HT1080 (cell line): Measurements from ENCODE around the gene KIRREL3. TPM values are rescaled to one million over a fixed set of nuclear protein-coding genes. Genes with fewer than 3 reads are reported as not detected.

Source experiments
- DNase-seq: peaks from one replicate; pipeline ENCODE4 v3.0.0-alpha.2; 2015; ENCODE audit warnings: low read depth
- total RNA-seq: library from RNA; depleted of rRNA; stranded (reverse); fragments of >200 nt; shearing (Covaris generic); gene quantifications from 2 replicates; pipeline ENCODE4 v1.2.3, GENCODE V29; 2014

KIRREL3 gene
- total RNA-seq, 1 experiment from 2014 or later = 1.7 TPM

DNA sequence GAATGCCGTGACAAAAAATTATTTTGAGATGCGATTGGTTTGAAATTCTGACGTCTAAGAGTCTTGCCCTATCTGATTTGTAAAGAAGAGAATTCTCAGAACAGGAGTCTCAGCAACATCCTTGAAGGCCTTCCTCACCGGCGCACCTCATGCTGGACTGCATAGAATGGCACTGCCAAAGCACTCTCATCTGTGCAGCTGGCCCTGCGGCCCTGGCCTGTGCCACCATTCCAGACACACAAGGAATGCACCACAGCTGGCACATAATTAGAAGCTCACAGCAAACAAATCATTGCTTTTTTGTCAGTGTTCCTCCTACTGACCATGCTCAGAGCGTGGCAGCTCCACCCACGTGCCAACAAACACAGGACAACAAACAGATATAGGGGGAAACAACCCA is 166.0 kb downstream of the KIRREL3 start:
- DNase-seq = no peak

DNA sequence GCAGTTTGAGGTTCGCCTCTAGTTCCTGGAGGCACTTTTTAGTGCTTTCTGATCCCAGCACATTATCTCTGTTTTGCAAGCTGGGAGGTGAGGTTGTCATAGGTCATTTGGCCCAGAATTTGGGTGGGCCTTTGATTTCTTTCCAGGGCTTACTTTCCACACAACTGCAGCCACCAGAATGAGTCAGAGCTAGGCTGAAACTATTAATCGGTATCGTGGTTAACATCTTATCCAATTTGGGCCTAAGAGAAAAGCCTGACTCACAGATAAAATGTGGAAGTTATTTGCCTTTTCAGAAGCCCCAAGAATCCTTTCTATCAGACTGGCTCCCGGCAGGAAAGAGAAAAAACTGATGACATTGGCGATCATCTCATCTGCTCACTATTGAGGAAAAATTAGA is 166.4 kb downstream of the KIRREL3 start:
- peak; percentile 88 for DNase-seq

GRCh38 chr11:126833065-126833464 is 167.5 kb downstream of the KIRREL3 start:
- no peak for DNase-seq

- no peak for DNase-seq
Observed at GRCh38 chr11:126832387-126832786, 168.2 kb downstream of the KIRREL3 start.

DNA sequence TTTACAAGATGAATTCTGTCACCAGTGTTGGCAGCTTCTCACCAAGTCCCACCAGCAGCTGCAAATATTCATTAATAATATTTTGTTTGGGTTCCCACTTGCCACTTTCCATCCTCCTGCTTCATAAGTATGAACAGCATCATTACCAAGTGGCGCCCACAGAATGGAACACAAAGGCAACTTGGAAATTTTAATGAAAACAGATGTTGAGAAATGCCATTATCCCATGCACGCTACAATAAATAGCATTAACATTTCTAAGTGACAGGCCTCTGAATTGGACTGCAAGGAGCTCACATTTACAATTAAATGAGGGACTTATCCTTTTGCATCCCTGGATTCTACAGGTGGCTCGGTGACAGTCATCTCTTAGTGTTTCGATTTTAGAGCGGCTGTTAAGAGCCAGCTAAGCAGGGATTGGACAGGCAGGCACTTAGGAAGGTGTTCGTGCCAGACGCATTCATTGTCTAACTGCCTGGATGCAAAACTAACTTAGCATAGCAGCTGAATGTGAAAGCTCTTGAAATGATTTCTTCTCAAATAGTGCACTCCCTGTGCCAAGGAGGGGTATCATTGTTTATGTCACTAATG is 170.3 kb downstream of the KIRREL3 start:
- DNase-seq = no peak

GRCh38 chr11:126829716-126830115 is 170.9 kb downstream of the KIRREL3 start:
- no peak for DNase-seq

GRCh38 chr11:126824035-126824607 is 176.4 kb downstream of the KIRREL3 start:
- DNase-seq = no peak

DNA sequence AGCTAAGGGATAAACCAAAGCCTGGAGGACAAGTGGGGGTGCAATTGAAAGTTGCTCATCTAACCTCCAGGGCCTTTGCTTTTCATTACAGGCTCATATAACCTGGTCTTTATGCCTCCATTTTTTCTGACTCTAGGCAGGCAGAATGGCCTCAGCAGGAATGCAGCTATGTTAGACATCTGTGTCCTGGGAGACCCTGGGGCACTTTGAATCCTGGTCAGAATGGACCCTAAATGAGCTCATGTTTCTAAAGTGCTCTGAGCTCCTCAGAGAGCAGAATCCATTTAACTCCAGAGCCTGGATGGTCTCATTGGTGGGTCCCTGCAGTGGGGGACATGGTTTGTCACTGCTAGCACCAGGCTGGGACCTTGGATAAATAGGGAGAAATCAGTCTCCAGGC is 177.3 kb downstream of the KIRREL3 start:
- DNase-seq = no peak

DNA sequence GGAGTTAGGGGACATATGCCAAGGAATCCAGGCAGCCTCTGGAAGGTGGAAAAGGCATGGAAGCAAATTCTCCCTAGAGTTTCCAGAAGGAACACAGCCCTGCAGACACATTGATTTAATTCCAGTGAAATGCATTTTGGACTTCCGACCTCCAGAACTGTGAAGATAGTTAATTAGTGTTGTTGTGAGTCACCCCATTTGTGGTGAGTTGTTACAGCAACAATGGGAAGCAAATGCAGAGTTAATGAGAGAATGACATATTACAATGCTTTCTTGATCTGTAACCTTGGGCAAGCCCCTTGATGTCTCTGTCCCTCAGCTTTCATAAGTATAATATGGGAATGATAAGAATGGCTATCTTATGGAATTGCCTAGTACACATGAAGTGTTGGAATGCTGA is 178.7 kb downstream of the KIRREL3 start:
- DNase-seq = no peak

DNA sequence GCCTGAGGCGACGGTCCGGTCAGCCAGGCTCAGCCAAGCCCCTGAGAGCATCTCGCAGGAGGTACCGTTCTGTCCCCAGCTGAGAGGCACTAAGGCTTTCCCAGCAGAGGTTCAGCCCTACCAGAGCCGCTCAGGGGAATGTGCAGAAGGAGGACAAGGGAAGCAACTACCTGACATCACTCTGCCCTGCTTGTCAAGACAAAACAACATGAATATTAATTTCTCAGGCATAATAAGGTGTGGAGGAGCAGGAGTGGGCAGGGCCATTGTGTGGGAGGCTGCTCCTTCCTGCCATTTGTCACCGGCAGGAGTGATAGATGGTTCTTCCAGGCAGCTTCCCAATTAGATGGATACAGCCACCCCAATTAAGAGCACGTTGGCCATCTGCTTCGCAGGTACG is 181.4 kb downstream of the KIRREL3 start:
- no peak for DNase-seq

DNA sequence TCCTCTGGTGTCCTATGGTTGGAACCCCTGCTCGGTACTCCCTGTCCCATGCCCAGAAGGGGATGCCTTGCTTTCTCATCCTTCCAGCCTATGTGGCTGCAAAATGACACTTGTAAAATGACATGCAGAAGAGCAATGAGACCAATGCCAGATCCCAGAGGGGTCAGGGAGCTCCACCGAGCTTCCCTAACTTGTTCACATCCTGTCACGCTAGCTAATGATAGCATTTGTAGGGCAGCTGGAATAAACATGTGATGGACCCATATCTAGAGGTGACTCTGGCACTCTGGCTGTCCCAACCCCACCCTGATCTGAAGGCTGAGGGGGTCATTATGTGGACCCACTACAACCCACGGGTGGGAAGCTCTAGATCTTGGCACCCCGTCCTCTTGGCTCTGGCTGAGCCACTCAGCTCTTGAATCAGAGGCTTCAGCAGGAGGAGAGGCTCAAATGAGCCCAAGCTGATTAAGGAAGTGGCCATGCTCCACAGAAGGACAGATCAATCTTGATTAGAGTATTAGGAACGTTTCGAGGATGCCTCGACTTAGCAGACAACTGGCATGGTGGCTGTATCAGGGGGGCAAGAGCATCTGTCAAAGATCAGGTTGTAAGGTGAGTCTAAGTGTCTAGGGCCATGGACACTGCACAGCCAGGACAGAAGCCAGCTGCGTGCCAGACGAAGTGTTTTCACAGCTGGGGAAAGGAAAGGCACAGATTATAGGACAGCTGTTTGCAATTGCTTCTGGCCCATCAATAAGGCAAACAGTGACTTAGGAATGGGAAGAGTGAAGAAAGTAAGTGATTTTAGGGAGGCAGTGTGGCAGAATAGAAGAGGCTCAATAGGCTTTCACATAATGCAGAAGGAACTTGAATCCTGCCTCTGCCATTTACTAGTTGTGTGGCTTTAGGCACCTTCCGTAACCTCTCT is 182.8 kb downstream of the KIRREL3 start:
- no peak for DNase-seq

GRCh38 chr11:126817096-126817495 is 183.5 kb downstream of the KIRREL3 start:
- peak; percentile 85 for DNase-seq

GRCh38 chr11:126816645-126817044 is 183.9 kb downstream of the KIRREL3 start:
- peak; percentile 33 for DNase-seq

DNA sequence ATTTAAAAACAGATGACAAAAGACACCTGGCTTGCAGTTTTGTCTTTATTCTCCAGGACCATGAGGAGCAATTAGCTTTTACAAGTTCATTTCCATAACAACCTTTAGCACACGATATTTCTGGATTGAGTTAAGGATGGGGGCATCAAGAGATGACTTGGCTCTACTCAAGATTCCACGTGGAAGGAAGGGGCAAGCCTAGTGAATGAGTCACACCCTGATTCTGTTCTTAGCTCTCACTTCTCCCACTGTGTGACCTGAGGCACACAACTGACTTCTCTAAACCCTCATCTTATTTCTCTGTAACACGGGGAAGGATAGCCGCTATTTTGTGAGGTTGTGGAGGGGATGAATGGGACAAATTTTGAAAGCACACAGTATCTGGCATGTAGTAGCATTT is 185.5 kb downstream of the KIRREL3 start:
- DNase-seq = peak; percentile 72

GRCh38 chr11:126810776-126811175 is 189.8 kb downstream of the KIRREL3 start:
- no peak for DNase-seq

GRCh38 chr11:126809514-126810289 is 190.9 kb downstream of the KIRREL3 start:
- no peak for DNase-seq

GRCh38 chr11:126808836-126809235 is 191.7 kb downstream of the KIRREL3 start:
- no peak for DNase-seq

DNA sequence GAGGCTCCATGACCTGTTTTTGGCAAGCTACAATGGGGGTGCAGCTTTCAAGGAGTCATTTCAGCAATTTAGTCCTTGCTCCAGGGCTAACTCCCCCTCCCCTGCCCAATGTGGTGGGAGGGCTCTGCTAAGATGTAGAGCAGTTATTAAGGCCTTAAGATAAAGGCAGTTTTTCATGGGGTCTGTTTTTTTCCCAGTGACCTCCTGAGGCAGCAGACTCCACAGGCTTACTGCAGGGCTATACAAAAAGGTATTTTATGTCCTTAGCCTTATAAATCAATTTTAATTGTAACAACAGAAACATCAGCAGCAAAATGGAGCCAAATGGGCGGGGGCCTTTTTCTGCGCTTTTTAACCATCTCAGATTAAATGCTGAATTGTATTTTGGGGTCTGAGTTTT is 192.3 kb downstream of the KIRREL3 start:
- no peak for DNase-seq

DNA sequence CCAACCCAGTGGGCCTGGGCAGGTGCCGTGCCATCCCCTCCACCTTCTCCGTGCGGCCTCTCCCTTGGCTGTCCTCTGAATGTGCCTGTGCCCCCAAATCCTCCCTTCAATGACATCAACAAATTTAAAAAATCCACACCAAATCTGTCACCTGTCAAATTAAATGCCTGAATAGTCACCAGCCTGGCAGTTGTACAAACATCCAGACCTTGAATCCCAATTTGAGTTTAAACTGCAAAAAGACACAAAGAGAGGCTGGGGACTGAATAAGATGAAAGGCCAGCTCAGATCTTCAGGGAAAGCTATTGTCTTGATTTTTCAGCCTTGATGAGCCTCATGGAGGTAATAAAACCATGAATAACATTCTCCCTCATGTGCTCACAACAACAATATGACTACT is 194.7 kb downstream of the KIRREL3 start:
- DNase-seq = no peak

GRCh38 chr11:126804363-126804762 is 196.2 kb downstream of the KIRREL3 start:
- no peak for DNase-seq

GRCh38 chr11:126800009-126800408 is 200.6 kb downstream of the KIRREL3 start:
- DNase-seq = peak; percentile 30
